Tibial artery (tissue), 4 donors: ENCODE measurements around the gene AZU1.
"Not testable (repeated sequence)": the region's sequence is repeated elsewhere in the genome, so short reads cannot be mapped to it uniquely, and the experiment has no call there.

Experiments
- DNase-seq, 2 donors: peaks; one replicate each; pipeline ENCODE4 v3.0.0-alpha.2; 2019
- H3K27ac ChIP-seq, 2 donors: fragments of 200-600 bp; sonication (generic) in 1 of 2; 1 replicate in 1 of 2; 2 replicates in 1 of 2; pipeline ENCODE4 v1.5.1; 2018 to 2019; ENCODE audit warnings: mild to moderate bottlenecking in 1 of 2
- H3K27me3 ChIP-seq, 2 donors: fragments of 200-600 bp; sonication (generic) in 1 of 2; one replicate each; pipeline versions ENCODE4 v1.5.1 to v1.6.0; 2016 to 2019
- H3K36me3 ChIP-seq, 3 donors: fragments of 200-600 bp; sonication (generic) in 2 of 3; one replicate each; pipeline ENCODE4 v1.5.1; 2016 to 2019; ENCODE audit warnings: mild to moderate bottlenecking in 2 of 3
- H3K4me1 ChIP-seq, 4 donors: fragments of 200-600 bp; sonication (generic) in 2 of 4; 1 replicate in 3 of 4; 2 replicates in 1 of 4; pipeline ENCODE4 v1.5.1; 2016 to 2019
- H3K4me3 ChIP-seq, 2 donors: fragments of 200-600 bp; sonication (generic) in 1 of 2; 1 replicate in 1 of 2; 2 replicates in 1 of 2; pipeline ENCODE4 v1.5.1; 2018 to 2019; ENCODE audit warnings: mild to moderate bottlenecking in 2 of 2
- H3K9me3 ChIP-seq, 3 donors: fragments of 200-600 bp; sonication (generic) in 1 of 3; one replicate each; pipeline ENCODE4 v1.5.1; 2016 to 2019
- CTCF ChIP-seq, 2 experiments: fragments of 200-600 bp in 1 of 2; fragments of 450-650 bp in 1 of 2; IDR thresholded peaks; one replicate each; pipeline ENCODE4 v1.5.1; 2017 to 2019; ENCODE audit warnings: antibody characterized with exemption in 2 of 2, mild to moderate bottlenecking in 1 of 2, moderate library complexity in 1 of 2
- intact Hi-C: fragments of 100-400 bp; cut with DNase I; formaldehyde crosslinking; loops from one replicate; pipeline ENCODE4 v1.15.0; 2023; ENCODE audit warnings: low total_unique reads

The AZU1 gene

GRCh38 chr19:813219-814151 is 14.2 kb upstream of the AZU1 start:
- Histone ChIP-seq H3K4me3 (no peak overlapping the region), H3K4me1 (no peaks in the 10 kb centered on the region), H3K36me3 (peaks cover 42 to 51% (median 47%) of the 10 kb centered on the region in 3 donors), H3K27me3 (no peaks in the 10 kb centered on the region), H3K9me3 (no peaks in the 10 kb centered on the region), H3K27ac (no peak overlapping the region)
- no peak for DNase-seq
- no peak for TF ChIP-seq CTCF (IDR thresholded peaks at IDR 0.05)
- intact Hi-C loops: no loop called here

GRCh38 chr19:814152-815078 is 13.2 kb upstream of the AZU1 start:
- Histone ChIP-seq H3K4me3 (no peak overlapping the region), H3K27ac (no peak overlapping the region), H3K9me3 (no peaks in the 10 kb centered on the region), H3K27me3 (no peaks in the 10 kb centered on the region), H3K36me3 (peaks cover 34 to 42% (median 38%) of the 10 kb centered on the region in 3 donors), H3K4me1 (no peaks in the 10 kb centered on the region)
- DNase-seq: no peak
- intact Hi-C loops: no loop called here
- no peak for TF ChIP-seq CTCF (IDR thresholded peaks at IDR 0.05)

- DNase-seq: no peak
- Histone ChIP-seq H3K4me3 (no peak overlapping the region), H3K27me3 (no peaks in the 10 kb centered on the region), H3K9me3 (no peaks in the 10 kb centered on the region), H3K27ac (no peak overlapping the region), H3K36me3 (peaks cover 26 to 34% (median 30%) of the 10 kb centered on the region in 3 donors), H3K4me1 (no peaks in the 10 kb centered on the region)
- intact Hi-C loops: no loop called here
- TF ChIP-seq CTCF (IDR thresholded peaks at IDR 0.05): no peak
Observed at GRCh38 chr19:815079-815774, 12.4 kb upstream of the AZU1 start.

- no peaks in the 10 kb centered on the region for H3K9me3 ChIP-seq
- H3K36me3 ChIP-seq: peaks cover 18 to 27% (median 23%) of the 10 kb centered on the region in 3 donors
- H3K4me1 ChIP-seq: no peaks in the 10 kb centered on the region
- H3K27me3 ChIP-seq: peaks cover 0 to 3% of the 10 kb centered on the region in 2 donors
- no peak overlapping the region for H3K27ac ChIP-seq
- DNase-seq: no peak
- TF ChIP-seq CTCF (IDR thresholded peaks at IDR 0.05): no peak
- intact Hi-C loops: no loop called here
- no peak overlapping the region for H3K4me3 ChIP-seq
Observed at GRCh38 chr19:815775-816499, 11.7 kb upstream of the AZU1 start.

GRCh38 chr19:816500-816857 is 11.2 kb upstream of the AZU1 start:
- DNase-seq: no peak
- intact Hi-C loops: no loop called here

GRCh38 chr19:820212-820611 is 7.4 kb upstream of the AZU1 start:
- H3K9me3 ChIP-seq, H3K4me3 ChIP-seq, intact Hi-C loops, DNase-seq, H3K27ac ChIP-seq, H3K36me3 ChIP-seq: not testable (repeated sequence)
- Histone ChIP-seq H3K4me1 (peaks cover 0 to 15% (median 14%) of the 10 kb centered on the region in 4 donors), H3K27me3 (peaks cover 16 to 43% of the 10 kb centered on the region in 2 donors)

More at GRCh38 chr19:816500-816857, 11.2 kb upstream of the AZU1 start:
- H3K27me3 ChIP-seq: peaks cover 3 to 9% of the 10 kb centered on the region in 2 donors
- peaks cover 0 to 4% (median 4%) of the 10 kb centered on the region in 4 donors for H3K4me1 ChIP-seq
- H3K36me3 ChIP-seq: peaks cover 13 to 21% (median 17%) of the 10 kb centered on the region in 3 donors
- no peak overlapping the region for H3K4me3 ChIP-seq
- H3K9me3 ChIP-seq: no peaks in the 10 kb centered on the region
- TF ChIP-seq CTCF (IDR thresholded peaks at IDR 0.05): no peak
- no peak overlapping the region for H3K27ac ChIP-seq
